NCI-H2029 treated with DMSO at 0.1 percent for 48 hours (cell line): ENCODE results near the gene SLC9C2.
"Not testable (repeated sequence)": the region's sequence is repeated elsewhere in the genome, so short reads cannot be mapped to it uniquely, and the experiment has no call there.

ENCODE experiments used
- DNase-seq: peaks from one replicate; lab custom pipeline; 2025; lab: John Stamatoyannopoulos, UW

The SLC9C2 gene, protein sequence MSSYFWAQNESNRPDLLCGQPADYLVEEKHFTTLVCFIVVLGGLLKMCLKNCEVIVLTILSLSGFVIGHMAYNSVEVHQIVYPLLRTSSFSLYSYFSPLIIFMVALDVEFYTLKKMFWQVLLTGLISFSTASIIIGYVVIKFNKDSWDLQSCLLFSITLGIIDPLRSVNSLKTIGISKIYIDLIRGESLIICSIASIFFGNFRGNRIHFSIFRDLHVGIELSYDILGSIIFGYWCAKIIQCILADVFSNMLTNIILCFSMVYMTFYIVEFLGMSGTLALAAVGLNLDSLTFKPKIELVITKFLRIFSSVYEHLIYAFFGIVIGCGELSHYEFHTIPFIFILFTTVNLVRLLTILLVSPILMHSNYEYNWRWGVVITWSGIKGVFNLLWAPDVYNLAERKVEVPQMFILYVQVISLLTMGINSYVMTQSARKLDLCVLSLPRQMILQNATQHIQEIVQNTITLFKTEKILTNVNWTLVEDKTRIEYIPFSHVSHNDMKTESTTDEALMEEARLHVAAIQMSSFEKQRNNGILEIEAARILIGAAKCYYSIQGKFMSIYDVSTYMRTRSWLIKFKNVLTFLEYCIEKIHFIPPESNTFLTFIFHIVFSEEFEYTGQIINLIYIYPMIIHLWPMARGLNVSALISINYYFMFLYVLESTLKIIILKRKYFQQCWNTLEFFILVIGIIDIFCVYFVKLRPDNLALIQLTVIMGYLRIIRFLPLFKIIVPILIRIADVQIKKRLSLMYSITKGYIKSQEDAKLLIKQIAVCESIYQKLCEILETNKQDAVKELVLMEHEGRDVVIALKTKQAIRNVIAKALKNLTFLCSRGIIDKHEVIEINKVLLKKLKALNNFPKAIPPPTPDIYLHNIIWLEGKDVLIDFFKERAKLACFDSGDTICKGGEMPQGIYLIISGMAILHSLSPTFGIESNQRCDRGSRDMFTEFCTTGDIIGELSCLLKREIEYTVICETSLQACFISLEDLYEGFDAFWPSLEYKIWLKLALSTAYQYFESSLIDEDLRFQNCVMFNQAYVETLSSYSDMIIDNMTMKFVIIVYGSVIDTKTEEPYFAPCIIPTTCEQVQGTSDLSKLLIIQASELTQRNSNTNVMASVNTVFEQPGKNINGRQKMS

DNA sequence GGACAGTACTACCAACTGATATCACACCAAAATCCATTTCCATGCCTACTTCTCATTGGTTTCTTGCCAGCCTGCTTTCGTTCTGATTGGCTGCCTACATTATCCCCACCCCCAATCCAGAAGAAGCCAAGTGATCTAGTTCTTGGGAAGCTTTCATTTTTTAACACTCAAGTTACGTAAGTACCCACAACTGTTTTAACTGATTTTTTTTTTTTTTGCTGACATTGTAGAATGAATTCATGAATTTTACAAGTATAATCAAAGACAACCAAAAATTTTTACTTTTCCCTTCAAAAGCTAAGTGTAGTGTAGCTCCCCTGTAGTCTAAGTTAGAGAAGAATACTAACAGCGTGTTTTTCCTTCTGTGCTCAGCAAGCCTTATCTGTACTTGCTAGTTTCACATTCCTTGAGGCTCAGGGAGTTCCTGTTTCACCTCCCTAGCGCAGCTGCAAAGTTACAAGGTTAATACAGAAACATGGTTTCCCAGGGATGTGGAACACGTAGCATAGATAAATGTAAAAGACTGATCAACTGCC lies at the start of gene SLC9C2:
SLC9C2 (minus strand) TSS at position 17 of the 536 bp plus-strand sequence. CDS start 1,296 bp downstream, outside the sequence.
- no peak for DNase-seq

DNA sequence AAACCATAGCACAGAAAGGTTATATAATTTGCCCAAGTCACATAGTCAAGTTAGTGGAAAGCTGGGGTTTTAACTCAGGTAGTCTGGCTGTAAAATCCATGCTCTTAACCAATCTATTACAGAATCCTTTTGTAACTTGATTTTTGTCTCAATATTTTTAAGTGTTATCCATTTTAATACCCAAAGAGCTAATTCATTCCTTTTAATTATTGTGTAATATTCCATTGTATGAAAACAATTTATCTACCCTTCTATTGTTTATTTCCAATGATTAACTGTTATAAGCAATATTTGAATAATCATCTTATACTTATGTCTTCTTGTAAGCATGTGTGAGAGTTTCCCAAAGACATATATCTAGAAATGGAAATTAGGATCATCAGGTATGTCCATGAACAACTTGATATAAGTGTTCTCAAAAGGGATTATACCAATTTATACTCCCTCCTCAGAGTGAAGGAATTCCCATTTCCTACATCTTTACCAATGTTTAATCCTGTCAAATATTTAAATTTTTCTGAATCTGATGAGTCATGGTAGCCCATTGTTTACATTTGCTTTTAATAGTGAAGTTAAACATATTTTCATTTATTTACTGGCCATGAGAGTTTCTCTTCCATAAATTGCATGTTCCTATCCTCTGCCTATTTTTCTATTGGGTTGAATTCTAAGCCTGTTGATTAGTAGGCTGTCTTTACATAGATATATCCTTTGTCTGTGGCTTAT lies 46.2 kb upstream of the SLC9C2 start:
- no peak for DNase-seq

DNA sequence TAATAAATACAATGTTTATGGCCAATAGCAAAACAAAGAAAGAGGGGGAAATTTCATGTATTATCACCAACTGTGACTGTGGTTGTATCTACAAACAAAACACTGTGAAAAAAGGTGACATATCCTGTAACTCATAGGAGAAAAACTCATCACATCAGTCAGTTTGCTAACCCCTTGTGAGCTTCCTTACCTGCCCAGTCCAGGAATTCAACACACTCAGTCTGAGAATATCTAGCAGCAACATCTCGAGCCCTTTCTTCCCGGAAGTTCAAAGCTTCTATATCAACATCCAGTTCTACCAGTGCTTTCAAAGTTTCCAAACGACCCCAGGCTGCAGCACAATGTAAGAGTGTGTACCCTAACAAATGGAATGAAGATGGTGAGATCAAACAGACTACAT lies 43.8 kb upstream of the SLC9C2 start:
- DNase-seq, result no peak

DNA sequence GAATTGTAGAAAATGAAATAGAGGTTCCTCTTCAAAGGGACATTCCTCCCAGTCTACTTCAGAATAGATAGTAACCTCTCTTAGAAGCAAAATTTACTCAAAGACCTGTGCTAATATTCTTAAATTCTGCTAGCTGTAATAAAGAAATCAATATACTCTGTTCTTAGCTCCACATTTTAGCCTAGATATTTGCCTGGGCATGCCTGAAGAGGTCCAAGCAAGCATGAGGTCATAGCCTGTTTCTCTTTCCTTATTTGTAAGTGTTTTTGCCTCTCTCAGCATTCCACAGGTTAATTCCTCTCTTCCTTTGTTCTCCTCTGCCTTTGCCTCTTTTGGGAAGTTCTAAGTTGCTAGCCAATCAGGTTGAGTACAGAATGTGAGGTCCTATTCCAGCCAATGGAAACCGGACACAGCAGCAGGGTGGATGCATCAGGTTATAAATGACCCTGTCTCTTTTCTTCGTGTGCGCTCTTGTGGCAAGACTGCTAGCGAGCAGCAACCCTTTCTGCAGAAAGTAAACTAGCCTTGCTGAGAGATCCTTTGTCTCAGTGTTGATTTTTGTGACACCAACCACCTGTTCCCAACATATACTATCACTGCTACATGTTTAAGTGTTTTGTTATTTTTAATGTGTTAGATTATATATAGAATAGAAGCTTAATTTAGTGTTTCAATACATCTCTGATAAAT lies 39.7 kb upstream of the SLC9C2 start:
- DNase-seq, result not testable (repeated sequence)

DNA sequence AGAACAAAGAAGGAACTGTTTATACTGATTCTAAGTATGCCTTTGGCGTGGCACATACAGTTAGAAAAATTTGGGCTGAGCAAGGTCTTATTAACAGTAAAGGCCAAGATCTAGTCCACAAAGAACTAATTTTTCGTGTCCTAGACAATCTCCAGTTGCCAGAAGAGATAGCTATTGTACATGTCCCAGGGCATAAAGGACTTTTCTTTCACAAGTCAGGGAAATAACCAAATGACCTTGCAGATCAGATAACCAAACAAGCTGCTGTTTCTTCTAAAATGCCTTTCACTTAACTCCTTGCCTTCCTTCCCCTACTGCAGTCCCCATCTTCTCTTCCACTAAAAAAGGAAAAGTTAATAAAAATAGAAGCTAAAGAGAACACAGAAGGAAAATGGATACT lies 36.2 kb upstream of the SLC9C2 start:
- no peak for DNase-seq

DNA sequence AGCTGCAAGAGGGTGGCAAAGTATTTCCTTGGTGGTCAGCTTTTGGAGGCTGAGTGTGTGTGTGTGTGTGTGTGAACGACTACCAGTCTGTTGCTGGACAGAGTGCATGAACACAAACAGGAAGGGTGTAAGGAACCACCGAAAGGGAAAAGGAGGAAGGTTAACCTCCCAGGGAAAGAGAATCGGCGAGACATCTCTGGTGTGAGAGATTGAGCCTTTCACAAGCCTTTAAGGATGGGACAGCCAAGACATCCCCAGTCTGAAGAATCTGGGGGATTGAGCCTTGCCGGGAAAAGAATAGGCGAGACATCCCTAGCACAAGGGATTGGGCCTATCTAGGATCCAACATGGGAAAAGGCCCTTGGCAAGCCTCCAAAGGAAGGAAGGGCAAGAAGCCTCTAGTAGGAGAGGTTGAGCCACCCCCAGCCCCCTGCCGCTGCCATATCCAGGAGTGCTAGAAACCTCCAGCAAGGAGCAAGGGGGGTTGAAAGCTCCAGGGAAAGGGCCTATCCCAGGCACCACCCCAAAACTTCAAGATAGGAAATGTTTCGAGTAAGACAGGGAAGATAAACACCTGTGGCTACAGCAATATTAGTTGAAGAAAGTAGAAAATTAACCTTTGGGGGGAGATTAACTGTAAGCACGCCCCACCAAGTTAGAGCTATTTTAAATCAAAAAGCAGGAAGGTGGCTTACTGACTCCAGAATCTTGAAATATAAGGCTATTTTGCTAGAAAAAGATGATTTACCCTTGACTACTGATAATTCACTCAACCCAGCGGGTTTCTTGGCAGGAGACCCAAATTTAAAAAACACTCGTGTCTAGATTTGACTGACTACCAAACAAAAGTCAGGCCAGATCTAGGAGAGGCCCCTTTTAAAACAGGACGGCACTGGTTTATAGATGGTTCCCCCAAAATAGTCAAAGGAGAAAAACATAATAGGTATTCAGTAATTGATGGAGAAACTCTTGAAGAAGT lies 35.5 kb upstream of the SLC9C2 start:
- DNase-seq, result no peak

DNA sequence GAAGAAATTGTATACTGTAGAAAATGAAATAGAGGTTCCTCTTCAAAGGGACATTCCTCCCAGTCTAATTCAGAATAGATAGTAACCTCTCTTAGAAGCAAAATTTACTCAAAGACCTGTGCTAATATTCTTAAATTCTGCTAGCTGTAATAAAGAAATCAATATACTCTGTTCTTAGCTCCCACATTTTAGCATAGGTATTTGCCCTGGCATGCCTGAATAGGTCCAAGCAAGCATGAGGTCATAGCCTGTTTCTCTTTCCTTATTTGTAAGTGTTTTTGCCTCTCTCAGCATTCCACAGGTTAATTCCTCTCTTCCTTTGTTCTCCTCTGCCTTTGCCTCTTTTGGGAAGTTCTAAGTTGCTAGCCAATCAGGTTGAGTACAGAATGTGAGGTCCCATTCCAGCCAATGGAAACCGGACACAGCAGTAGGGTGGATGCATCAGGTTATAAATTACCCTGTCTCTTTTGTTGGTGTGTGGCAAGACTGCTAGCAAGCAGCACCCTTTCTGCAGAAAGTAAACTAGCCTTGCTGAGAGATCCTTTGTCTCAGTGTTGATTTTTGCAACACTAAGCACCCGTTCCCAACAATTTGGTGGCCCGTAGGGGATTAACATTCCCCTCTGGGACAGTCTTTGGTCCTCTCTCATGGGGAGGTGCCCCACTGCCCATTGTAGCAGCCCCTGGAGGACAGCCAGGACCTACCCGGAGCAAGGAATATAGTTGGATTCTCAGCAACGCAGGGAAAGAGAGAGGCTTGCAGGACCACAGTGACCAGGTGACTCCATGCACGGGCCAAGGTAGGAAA lies 34.6 kb upstream of the SLC9C2 start:
- DNase-seq, result not testable (repeated sequence)

DNA sequence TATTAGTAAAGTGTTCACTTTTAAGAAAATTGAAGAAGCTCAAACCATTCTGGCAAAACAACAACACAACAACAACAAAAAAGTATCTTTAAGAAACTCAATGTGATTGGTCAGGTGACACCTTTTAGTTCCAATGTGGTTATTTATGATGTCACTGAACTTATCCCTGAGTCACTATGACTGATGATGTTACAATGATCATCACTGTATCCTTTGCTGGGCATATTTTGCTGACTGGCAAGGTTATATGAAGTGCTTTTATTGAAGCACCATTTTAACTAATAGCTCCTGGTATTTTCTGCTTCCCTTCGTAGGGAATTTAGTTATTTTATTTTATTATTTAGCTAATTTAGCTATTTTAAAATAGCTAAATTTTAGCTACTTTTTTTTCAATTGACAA lies 32.2 kb upstream of the SLC9C2 start, which contains the start of gene TEX50:
TEX50 (plus strand) TSS at position 223 of the 400 bp plus-strand sequence. CDS start 184 bp downstream, outside the sequence.
- DNase-seq, result no peak

DNA sequence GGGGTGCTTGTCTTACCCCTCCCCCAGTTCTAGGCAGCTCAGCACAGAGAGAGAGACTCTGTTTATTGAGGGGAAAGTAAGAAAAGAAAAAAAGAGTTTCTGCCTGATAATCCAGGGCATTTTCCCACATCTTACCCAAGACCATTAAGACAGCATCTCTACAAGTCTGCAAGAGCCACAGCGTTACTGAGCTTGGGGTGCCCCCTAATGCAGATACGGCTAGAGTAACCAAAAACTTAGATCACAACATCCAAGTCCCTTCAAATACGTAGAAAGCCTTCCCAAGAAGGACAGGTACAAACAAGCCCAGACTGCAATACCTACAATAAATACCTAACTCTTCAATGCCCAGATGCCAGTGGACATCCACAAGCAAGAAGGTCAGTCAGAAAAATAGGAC lies 26.0 kb upstream of the SLC9C2 start:
- no peak for DNase-seq

DNA sequence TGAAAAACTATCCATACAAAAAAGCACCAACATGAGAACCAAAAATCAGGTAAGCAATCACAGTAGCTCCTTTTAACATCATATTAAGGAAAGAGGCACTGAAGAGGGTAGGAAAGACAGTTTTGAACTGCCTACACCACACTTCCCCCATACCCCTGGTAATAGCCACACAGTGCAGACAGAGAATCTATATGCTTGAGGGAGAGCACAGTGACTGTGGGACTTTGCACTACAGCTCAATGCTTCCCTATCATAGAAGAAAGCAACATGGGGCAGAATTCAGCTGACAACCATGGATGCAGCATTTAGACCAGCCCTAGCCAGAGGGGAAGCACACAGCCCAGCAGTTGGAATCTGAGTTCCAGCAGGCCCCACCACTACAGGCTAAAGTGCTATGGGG lies 24.4 kb upstream of the SLC9C2 start:
- no peak for DNase-seq

DNA sequence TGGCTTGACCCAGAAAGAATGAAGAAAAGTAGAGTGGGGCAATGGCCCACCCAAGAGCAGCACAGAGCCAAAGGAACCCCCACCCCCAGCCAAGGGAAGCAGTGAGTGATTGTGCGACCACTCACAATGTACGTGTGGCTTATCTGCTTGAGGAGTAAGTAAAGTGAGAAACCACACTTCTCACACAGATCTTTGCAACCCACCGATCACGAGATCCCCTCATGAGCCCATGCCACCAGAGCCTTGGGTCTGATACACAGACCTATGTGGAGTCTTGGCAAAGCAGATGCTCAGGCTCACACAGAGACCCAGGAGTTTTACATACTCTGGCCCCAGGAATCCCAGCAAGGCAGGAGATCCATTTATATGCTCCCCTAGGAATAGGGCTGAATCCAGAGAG lies 14.0 kb upstream of the SLC9C2 start:
- DNase-seq, result no peak

DNA sequence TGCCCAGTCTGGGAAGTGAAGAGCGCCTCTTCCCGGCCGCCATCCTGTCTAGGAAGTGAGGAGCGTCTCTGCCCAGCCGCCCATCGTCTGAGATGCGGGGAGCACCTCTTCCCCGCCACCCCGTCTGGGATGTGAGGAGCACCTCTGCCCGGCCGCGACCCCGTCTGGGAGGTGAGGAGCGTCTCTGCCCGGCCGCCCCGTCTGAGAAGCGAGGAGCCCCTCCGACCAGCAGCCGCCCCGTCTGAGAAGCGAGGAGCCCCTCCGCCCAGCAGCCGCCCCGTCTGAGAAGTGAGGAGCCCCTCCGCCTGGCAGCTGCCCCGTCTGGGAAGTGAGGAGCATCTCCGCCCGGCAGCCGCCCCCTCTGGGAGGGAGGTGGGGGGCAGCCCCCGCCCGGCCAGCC lies 10.2 kb upstream of the SLC9C2 start:
- not testable (repeated sequence) for DNase-seq

DNA sequence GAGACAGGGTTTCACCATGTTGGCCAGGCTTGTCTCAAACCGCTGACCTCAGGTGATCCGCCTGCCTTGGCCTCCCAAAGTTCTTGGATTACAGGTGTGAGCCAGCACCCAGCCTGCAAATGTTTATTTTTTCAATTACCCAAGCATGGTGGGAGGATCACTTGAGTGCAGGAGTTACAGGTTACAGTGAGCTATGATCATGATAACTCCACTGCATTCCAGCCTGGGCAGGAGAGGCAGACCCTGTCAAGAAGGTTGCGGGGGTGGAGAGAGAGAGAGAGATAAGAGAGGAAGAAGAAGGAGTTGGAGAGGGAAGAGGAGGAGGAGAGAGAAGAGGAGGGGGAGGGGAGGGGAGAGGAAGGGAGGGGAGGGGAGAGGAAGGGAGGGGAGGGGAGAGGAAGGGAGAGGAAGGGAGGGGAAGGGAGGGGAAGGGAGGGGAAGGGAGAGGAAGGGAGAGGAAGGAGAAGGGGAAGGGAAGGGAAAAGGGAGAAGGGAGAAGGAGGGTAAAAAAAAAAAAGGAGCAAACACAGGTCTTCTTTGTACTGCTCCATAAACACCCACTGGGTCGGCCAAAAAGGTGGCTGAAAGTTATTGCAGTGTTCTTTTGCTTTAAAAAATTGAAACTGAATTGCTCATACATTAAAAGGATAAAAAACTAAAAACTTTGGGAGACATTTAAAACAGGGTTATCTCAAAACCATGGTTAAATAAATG lies 5.8 kb upstream of the SLC9C2 start:
- DNase-seq, result no peak

DNA sequence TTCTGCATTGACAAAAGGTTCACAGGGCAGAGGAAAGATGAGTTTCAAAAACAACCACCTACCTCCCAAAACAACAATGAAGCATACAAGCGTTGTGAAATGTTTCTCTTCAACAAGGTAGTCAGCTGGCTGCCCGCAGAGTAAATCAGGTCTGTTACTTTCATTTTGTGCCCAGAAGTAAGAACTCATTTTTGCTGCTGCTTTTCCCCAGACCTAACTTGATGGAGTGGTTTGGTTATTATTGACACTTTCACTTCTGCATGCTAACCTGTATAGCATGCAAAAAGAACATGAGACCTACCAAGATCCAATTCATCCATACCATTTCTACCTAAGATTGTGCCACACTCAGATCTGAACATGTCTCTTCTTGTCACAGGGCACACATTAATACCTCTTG lies 1.3 kb downstream of the SLC9C2 start:
- no peak for DNase-seq

DNA sequence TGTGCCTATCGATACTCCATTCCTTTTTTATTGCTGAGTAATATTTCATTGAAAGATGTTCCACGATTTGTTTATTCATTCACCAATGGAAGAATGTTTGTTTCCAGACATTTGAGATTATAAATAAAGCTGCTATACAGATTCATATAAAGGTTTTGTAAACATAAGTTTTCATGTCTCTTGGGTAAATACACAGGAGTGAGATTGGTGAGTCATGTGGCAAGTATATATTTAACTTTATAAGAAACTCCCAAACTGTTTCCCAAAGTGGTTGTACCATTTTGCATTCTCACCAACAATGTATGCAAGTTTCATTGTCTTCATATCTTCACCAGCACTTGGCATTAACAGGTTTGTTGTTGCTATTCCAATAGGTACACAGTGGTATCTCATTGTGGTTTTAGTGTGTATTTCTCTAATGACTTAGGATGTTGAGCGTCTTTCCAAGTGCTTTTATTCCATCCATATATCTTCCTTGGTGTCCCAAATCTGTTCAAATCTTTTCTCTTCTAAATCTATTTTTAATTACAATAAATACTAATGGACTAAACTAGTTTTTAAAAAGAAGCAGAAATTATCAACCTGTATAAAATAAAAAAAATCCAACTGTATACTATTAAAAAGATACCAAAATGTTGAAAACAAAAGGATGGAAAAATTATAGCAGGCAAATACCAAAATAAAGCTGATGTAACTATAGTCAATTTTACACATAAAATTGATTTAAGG lies 6.6 kb downstream of the SLC9C2 start:
- DNase-seq, result no peak

DNA sequence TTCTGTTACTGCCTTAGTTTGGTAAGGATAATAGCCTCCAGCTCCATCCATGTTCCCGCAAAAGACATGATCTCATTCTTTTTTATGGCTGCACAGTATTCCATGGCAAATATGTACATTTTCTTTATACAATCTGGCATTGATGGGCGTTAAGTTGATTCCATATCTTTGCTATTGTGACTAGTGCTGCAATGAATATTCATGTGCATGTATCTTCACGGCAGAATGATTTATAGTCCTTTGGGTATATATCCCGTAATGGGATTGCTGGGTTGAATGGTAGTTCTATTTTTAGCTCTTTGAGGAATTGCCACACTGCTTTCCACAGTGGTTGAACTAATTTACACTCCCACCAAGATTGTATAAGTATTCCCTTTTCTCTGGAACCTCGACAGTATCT lies 11.7 kb downstream of the SLC9C2 start:
- not testable (repeated sequence) for DNase-seq

DNA sequence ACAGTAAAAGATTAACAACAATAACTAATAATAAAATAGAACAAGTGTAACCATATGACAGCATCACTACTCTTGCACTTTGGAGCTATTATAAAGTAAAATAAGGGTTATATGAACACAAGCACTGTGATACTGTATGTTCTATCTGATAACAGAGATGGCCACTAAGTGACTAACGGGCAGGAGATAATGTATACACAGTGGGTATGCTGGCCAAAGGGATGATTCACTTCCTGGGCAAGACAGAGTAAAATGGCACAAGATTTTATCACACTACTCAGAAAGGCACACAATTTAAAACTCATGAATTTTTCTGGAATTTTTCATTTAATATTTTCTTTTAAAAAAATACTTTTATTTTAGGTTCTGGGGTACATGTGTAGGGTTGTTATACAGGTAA lies 12.3 kb downstream of the SLC9C2 start:
- no peak for DNase-seq
